ENCODE measurements around the gene PPAT. TPM values are rescaled to one million over a fixed set of nuclear protein-coding genes. Genes with fewer than 3 reads are reported as not detected.
"Not testable (repeated sequence)": the region's sequence is repeated elsewhere in the genome, so short reads cannot be mapped to it uniquely, and the experiment has no call there.

PPAT gene
- total RNA-seq, 4 donors from 2014 or later, result 2.8 to 22.1 (median 5.5) TPM

DNA sequence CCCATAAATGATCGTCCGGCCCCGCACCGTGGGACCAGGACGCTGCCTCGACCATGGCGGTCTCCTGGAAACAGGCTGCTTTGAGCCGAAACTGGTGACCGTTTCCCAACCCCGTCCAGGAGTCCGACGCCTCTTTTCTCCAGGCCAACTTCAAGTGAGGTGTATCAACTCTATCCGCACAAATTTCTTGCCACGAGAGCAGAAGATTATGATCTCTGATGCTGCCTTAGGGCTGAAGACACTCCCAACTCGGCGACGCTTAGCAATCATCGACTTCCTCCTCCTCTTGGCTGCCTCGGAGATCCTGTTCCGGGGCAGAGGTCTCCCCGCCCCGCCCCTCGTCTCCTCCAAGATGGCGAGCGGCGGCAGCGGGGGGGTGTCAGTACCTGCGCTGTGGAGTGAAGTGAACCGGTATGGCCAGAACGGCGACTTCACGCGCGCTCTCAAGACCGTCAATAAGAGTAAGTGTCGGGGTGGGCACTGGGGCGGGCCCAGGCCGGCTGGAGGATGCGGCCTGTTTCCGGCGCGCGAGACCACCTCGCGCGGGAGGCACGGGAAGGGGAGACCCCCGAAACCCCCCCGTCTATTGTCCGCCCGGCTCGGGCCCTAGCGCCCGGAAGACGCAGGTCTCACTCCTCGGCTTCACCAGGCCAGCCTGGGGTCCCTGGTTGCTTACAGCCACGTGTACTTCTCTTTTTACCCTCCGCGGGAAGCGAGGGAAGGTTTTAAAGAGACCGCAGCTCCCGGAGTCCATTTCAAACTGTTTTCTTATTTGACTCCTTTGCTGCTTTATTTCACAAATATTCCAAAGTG, 32.1 kb upstream of the PPAT start, which contains the start of gene SRP72:
TSS of gene SRP72 (plus strand) at position 334 of the 813 bp plus-strand sequence. CDS start at position 353, 19 bp downstream.
- DNase-seq (ENCODE audit: low spot score) (peak; percentile 76), ATAC-seq (ENCODE audit: low FRiP score) (peak; percentile 94)
- TF ChIP-seq, protein P1, sequence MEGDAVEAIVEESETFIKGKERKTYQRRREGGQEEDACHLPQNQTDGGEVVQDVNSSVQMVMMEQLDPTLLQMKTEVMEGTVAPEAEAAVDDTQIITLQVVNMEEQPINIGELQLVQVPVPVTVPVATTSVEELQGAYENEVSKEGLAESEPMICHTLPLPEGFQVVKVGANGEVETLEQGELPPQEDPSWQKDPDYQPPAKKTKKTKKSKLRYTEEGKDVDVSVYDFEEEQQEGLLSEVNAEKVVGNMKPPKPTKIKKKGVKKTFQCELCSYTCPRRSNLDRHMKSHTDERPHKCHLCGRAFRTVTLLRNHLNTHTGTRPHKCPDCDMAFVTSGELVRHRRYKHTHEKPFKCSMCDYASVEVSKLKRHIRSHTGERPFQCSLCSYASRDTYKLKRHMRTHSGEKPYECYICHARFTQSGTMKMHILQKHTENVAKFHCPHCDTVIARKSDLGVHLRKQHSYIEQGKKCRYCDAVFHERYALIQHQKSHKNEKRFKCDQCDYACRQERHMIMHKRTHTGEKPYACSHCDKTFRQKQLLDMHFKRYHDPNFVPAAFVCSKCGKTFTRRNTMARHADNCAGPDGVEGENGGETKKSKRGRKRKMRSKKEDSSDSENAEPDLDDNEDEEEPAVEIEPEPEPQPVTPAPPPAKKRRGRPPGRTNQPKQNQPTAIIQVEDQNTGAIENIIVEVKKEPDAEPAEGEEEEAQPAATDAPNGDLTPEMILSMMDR (IDR thresholded peaks at IDR 0.05), result no peak

DNA sequence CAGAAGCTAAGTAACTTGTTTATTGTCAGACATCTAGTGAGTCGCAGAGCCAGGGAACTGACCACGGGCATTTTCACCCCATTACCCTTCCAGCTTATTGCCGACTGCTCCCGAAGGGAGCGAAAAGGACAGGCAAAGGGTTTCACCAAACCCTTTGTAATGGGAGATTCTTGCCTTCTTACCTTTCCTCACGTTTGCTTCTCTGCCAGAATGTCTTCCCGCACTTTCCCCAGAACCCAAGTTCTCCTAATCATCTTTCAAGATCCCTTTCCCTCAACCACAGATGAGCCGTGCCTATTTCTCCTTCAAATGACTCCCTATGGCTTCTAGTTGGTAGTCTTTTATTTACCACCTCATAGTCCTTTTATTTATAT, 31.5 kb upstream of the PPAT start:
- ATAC-seq (ENCODE audit: low FRiP score), result no peak

DNA sequence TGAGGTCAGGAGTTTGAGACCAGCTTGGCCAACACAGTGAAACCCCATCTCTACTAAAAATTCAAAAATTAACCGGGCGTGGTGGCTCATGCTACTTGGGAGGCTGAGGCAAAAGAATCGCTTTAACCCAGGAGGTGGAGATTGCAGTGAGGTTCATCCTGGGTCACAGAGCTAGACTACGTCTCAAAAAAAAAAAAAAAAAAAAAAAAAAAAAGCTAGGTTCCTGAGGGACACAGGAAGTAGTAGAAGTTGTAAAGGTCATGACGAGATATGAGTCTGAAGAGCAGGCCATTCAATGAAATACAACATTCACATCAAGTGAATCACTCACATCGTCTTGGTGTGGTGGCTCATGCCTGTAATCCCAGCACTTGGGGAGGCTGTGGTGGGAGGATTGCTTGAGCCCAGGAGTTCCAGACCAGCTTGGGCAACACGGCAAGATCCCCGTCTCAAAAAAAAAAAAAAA, 30.9 kb upstream of the PPAT start:
- peak; percentile 61 for ATAC-seq (ENCODE audit: low FRiP score)
- DNase-seq (ENCODE audit: low spot score), result not testable (repeated sequence)

More for the DNA sequence above, 31.5 kb upstream of the PPAT start:
- TF ChIP-seq, protein P1 (IDR thresholded peaks at IDR 0.05), result no peak
- no peak for DNase-seq (ENCODE audit: low spot score)

DNA sequence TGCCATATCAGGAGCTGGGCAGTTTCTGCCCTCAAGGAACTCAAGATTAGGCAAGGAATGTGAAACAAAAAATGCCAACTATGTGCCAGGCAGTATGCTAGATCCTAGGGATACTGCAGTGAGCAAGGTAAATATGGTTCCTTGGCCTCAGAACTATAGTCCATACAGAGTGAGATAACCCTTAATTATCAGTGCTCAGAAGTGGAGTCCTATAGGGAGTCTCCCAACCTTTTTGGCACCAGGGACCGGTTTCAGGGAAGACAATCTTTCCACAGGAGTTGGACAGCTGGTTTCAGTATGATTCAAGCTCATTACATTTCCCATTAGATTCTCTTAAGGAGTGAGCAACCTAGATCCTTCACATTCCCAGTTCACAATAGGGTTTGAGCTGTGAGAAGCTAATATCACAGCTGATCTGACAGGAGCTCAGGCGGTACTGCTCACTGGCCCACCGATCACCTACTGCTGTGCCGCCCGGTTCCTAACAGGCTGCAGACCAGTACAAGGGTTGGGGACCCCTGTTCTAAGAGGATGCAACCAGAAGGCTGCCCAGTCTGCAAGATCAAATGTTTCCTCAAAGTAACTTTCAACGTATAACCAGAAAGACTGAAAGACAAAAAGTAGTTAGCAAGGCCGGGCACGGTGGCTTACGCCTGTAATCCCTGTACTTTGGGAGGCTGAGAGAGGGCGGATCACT, 30.3 kb upstream of the PPAT start:
- DNase-seq (ENCODE audit: low spot score), result no peak
- no peak for ATAC-seq (ENCODE audit: low FRiP score)
- TF ChIP-seq, protein P1 (IDR thresholded peaks at IDR 0.05), result no peak

DNA sequence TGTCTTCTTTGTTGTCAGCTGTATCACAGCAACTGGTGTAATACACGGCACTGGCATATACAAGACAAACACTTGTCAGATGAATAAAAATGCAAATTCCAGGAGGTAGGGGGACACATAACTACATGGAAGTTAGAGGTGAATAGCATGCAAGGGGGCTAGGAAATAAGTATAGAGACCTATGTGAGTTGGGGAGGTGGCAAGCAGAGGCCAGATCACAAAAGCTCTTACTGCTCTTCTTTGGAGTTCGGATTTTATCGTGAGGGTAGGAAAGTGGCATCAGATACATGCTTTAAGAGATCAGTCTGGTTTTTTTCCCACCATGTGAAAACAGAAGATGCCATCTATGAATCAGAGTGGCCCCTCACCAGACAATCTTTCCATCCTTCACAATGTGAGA, 29.2 kb upstream of the PPAT start:
- TF ChIP-seq, protein P1 (IDR thresholded peaks at IDR 0.05), result no peak
- no peak for DNase-seq (ENCODE audit: low spot score)
- no peak for ATAC-seq (ENCODE audit: low FRiP score)

DNA sequence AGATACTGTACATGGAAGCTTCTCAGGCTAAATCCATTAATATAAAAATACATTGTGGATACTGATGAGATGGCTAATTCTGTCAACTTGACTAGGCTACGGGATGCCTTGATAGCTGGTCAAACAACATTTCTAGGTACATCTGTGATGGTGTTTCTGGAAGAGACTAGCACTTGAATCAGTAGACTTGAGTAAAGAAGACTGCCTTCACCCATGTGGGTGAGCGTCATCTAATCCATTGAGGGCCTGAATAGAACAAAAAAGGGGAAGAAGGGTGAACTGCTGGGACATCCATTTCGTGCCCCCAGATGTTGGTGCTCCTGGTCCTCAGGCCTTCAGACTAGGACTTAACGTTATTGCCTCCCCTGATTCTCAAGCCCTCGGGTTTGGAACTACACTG, 28.3 kb upstream of the PPAT start:
- ATAC-seq (ENCODE audit: low FRiP score) (no peak), DNase-seq (ENCODE audit: low spot score) (no peak)
- TF ChIP-seq, protein P1 (IDR thresholded peaks at IDR 0.05), result no peak

DNA sequence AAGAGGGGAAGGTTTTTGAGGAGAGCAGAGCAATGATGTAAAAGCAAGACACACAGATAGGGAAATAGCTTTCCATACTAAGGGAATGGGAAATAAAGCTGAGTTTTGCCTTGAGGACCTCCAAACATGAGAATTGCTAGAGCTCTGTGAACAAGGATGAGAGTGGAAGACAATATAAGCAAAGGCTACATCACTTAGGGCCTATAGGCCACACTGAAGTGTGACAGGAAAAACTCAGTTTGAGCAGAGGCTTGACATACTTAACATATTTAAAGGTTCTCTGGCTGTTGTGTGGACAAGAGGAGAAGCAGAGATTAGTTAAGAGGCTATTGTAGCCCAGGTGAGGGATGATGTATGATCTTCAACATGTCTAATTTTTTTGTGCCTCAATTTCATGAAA, 26.7 kb upstream of the PPAT start:
- TF ChIP-seq, protein P1 (IDR thresholded peaks at IDR 0.05), result no peak
- no peak for ATAC-seq (ENCODE audit: low FRiP score)
- no peak for DNase-seq (ENCODE audit: low spot score)

All from omental fat pad (tissue), 4 donors.